Measurements from ENCODE around the gene CCR7.

DNA sequence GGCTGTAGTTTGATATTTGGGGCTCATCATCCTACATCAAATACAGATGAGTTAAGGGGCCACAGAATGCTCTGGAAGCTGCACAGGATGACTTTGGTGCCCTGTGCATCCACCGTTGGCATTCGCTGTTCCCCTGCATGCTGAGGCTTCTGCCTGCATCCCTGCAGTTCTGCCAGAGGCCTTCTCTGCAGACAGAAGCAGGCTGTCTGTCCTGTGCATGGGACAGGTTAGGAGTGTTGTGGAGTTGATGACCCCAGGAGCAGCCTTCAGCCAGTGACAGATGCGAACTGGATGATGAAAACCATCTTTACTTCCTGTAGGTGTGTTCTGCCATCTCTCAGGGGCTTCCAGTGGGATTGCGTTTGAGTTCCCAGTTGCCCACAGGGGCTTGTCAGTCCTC, 50.3 kb downstream of the CCR7 start:
- TF ChIP-seq, protein P1, sequence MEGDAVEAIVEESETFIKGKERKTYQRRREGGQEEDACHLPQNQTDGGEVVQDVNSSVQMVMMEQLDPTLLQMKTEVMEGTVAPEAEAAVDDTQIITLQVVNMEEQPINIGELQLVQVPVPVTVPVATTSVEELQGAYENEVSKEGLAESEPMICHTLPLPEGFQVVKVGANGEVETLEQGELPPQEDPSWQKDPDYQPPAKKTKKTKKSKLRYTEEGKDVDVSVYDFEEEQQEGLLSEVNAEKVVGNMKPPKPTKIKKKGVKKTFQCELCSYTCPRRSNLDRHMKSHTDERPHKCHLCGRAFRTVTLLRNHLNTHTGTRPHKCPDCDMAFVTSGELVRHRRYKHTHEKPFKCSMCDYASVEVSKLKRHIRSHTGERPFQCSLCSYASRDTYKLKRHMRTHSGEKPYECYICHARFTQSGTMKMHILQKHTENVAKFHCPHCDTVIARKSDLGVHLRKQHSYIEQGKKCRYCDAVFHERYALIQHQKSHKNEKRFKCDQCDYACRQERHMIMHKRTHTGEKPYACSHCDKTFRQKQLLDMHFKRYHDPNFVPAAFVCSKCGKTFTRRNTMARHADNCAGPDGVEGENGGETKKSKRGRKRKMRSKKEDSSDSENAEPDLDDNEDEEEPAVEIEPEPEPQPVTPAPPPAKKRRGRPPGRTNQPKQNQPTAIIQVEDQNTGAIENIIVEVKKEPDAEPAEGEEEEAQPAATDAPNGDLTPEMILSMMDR (IDR thresholded peaks at IDR 0.05) = no peak
- no peak for TF ChIP-seq POLR2A (IDR thresholded peaks at IDR 0.05)
